WTC11 (cell line): ENCODE results near the gene MATR3. TPM values are rescaled to one million over a fixed set of nuclear protein-coding genes. Genes with fewer than 3 reads are reported as not detected.
A peak's percentile ranks its signal among the peaks of the same experiment; 100 is the strongest.

Source experiments
- ATAC-seq: fragments of 200-7000 bp; cut with Tn5 transposase; 2 replicates; pipeline ENCODE4 v1.10.0; 2021; ENCODE audit warnings: mild to moderate bottlenecking, moderate library complexity
- CTCF ChIA-PET: fragments of 300-600 bp; sonication (Branson Sonifier 250); formaldehyde crosslinking; loops from one replicate; lab custom pipeline; 2021; ENCODE audit warnings: antibody characterized with exemption; lab: Charles Lee
- POLR2A ChIA-PET: fragments of 350-600 bp; sonication (Branson Sonifier 250); formaldehyde crosslinking; loops from one replicate; lab custom pipeline; 2021; ENCODE audit warnings: antibody characterized with exemption; lab: Charles Lee
- DNase-seq: peaks from one replicate; pipeline ENCODE4 v3.0.0; 2021; ENCODE audit warnings: low spot score
- H3K27ac Mint-ChIP-seq: 2 replicates; pipeline ENCODE4 v1.8.0; 2021; ENCODE audit warnings: mixed read lengths
- H3K27me3 Mint-ChIP-seq: 2 replicates; pipeline ENCODE4 v1.8.0; 2021; ENCODE audit warnings: low read depth, mild to moderate bottlenecking, moderate library complexity, mixed read lengths
- H3K36me3 Mint-ChIP-seq: 2 replicates; pipeline ENCODE4 v1.8.0; 2021; ENCODE audit warnings: mixed read lengths
- H3K4me1 Mint-ChIP-seq: 2 replicates; pipeline ENCODE4 v1.8.0; 2022; ENCODE audit warnings: mixed read lengths
- H3K4me3 Mint-ChIP-seq: 2 replicates; pipeline ENCODE4 v1.8.0; 2021; ENCODE audit warnings: mild to moderate bottlenecking, moderate library complexity, mixed read lengths
- H3K9me3 Mint-ChIP-seq: 2 replicates; pipeline ENCODE4 v1.8.0; 2021; ENCODE audit warnings: mixed read lengths
- AR ChIP-seq: fragments of 250-450 bp; sonication (Bioruptor Pico); IDR thresholded peaks from 2 replicates; pipeline ENCODE4 v1.9.0; 2021; ENCODE audit warnings: mild to moderate bottlenecking
- ELF4 ChIP-seq: sonication (generic); formaldehyde crosslinking; IDR thresholded peaks from 2 replicates; pipeline ENCODE4 v1.8.1; 2022; ENCODE audit warnings: low read depth, mild to moderate bottlenecking, moderate library complexity, missing genetic modification reagents
- EMX1 ChIP-seq: fragments of 250-450 bp; sonication (Bioruptor Pico); IDR thresholded peaks from 2 replicates; pipeline ENCODE4 v1.8.0; 2021; ENCODE audit warnings: mild to moderate bottlenecking
- GABPB1 ChIP-seq: sonication (generic); formaldehyde crosslinking; IDR thresholded peaks from 2 replicates; pipeline ENCODE4 v1.8.1; 2023; ENCODE audit warnings: mild to moderate bottlenecking, missing genetic modification reagents
- GRHL2 ChIP-seq: fragments of 250-450 bp; sonication (Bioruptor Pico); IDR thresholded peaks from 2 replicates; pipeline ENCODE4 v1.8.0; 2022; ENCODE audit warnings: mild to moderate bottlenecking, moderate library complexity; ENCODE audit not compliant: insufficient replicate concordance, severe bottlenecking
- NFATC4 ChIP-seq: fragments of 250-450 bp; sonication (Bioruptor Pico); IDR thresholded peaks from 2 replicates; pipeline ENCODE4 v1.9.0; 2021; ENCODE audit warnings: mild to moderate bottlenecking
- NFE2L1 ChIP-seq: sonication (generic); formaldehyde crosslinking; IDR thresholded peaks from 2 replicates; pipeline ENCODE4 v1.8.1; 2023; ENCODE audit warnings: missing genetic modification reagents
- NFYB ChIP-seq: sonication (generic); formaldehyde crosslinking; conservative IDR thresholded peaks from 2 replicates; pipeline ENCODE4 v1.8.0; 2022; ENCODE audit warnings: low read depth, missing genetic modification reagents
- NR1H2 ChIP-seq: sonication (generic); formaldehyde crosslinking; IDR thresholded peaks from 2 replicates; pipeline ENCODE4 v1.9.0; 2021; ENCODE audit warnings: mild to moderate bottlenecking, moderate library complexity, missing genetic modification reagents
- RELA ChIP-seq: sonication (generic); formaldehyde crosslinking; IDR thresholded peaks from 2 replicates; pipeline ENCODE4 v1.8.1; 2022; ENCODE audit warnings: missing genetic modification reagents, mild to moderate bottlenecking, borderline replicate concordance
- SMAD3 ChIP-seq: sonication (generic); formaldehyde crosslinking; IDR thresholded peaks from 2 replicates; pipeline ENCODE4 v1.8.0; 2022; ENCODE audit warnings: missing genetic modification reagents, mild to moderate bottlenecking, borderline replicate concordance
- SP1 ChIP-seq: sonication (generic); formaldehyde crosslinking; conservative IDR thresholded peaks from 2 replicates; pipeline ENCODE4 v1.8.1; 2022; ENCODE audit warnings: missing genetic modification reagents
- TCF7 ChIP-seq: sonication (generic); formaldehyde crosslinking; IDR thresholded peaks from 2 replicates; pipeline ENCODE4 v1.8.0; 2022; ENCODE audit warnings: mild to moderate bottlenecking, low read depth, missing genetic modification reagents, moderate library complexity
- USF1 ChIP-seq: sonication (generic); formaldehyde crosslinking; IDR thresholded peaks from 2 replicates; pipeline ENCODE4 v1.8.0; 2022; ENCODE audit warnings: mild to moderate bottlenecking, missing genetic modification reagents
- ZNF138 ChIP-seq: sonication (generic); formaldehyde crosslinking; conservative IDR thresholded peaks from 2 replicates; pipeline ENCODE4 v1.8.1; 2022; ENCODE audit warnings: mild to moderate bottlenecking, moderate library complexity, missing genetic modification reagents
- ZNF219 ChIP-seq: sonication (generic); formaldehyde crosslinking; IDR thresholded peaks from 2 replicates; pipeline ENCODE4 v1.8.0; 2023; ENCODE audit warnings: missing genetic modification reagents, mild to moderate bottlenecking, borderline replicate concordance
- ZNF263 ChIP-seq: sonication (generic); formaldehyde crosslinking; IDR thresholded peaks from 2 replicates; pipeline ENCODE4 v1.8.1; 2022; ENCODE audit warnings: low read depth, mild to moderate bottlenecking, moderate library complexity, missing genetic modification reagents
- ZNF396 ChIP-seq: fragments of 250-450 bp; sonication (Bioruptor Pico); IDR thresholded peaks from 2 replicates; pipeline ENCODE4 v1.8.0; 2021; ENCODE audit warnings: mild to moderate bottlenecking, moderate library complexity, borderline replicate concordance
- total RNA-seq: library from RNA; stranded (reverse); gene quantifications from 3 replicates; pipeline ENCODE4 v1.2.3, GENCODE V29; 2021
- TF ChIP-seq, protein P1 (sequence below): sonication (generic); formaldehyde crosslinking; IDR thresholded peaks from 2 replicates; pipeline ENCODE4 v1.8.1; 2022; ENCODE audit warnings: missing genetic modification reagents, borderline replicate concordance
- TF ChIP-seq, protein P2 (sequence below): sonication (generic); formaldehyde crosslinking; IDR thresholded peaks from 2 replicates; pipeline ENCODE4 v1.8.0; 2023; ENCODE audit warnings: missing genetic modification reagents, mild to moderate bottlenecking, borderline replicate concordance

The MATR3 gene
- total RNA-seq, 1 experiment from 2014 or later, result 290 TPM

DNA sequence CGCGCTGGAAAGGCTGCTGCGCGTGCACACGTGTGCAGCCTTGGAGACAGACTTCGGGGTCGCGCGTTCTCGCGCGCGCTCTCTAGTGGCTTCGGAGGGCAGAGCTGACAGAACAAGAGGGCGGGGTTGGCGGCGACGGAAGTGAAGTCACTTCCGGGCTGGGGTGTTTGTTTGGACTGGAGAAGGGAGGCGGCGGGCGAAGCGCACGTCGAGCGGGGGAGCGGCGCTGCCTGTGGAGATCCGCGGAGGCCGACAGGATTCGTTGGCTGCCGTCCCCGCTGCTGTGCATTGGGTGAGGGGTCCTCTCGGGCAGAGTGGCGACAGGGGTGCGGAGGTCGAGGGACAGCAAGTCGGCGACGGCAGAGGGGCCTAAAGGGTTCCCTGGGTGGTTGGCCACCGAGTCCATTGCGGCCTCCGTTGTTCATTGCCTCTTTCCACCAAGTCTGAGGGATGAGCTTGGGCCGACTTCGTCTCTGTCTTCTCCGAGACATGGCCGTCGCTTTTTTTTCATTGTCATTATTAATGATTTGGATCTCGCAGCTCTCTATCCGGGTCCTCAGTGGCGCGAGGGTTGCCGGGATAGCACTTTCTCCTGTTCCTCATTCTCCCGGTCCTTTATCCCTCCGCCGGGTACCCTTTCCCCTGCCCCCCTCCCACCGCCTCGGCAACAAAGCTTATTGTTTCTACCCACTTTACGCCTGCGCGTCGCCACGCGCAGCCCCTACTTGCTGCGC is 48.3 kb downstream of the MATR3 start, which contains the start of gene PAIP2 (continued):
- TF ChIP-seq, protein P1, sequence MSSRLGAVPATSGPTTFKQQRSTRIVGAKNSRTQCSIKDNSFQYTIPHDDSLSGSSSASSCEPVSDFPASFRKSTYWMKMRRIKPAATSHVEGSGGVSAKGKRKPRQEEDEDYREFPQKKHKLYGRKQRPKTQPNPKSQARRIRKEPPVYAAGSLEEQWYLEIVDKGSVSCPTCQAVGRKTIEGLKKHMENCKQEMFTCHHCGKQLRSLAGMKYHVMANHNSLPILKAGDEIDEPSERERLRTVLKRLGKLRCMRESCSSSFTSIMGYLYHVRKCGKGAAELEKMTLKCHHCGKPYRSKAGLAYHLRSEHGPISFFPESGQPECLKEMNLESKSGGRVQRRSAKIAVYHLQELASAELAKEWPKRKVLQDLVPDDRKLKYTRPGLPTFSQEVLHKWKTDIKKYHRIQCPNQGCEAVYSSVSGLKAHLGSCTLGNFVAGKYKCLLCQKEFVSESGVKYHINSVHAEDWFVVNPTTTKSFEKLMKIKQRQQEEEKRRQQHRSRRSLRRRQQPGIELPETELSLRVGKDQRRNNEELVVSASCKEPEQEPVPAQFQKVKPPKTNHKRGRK, result no peak
- no peak for TF ChIP-seq EMX1 (CRISPR knock-in tag)

DNA sequence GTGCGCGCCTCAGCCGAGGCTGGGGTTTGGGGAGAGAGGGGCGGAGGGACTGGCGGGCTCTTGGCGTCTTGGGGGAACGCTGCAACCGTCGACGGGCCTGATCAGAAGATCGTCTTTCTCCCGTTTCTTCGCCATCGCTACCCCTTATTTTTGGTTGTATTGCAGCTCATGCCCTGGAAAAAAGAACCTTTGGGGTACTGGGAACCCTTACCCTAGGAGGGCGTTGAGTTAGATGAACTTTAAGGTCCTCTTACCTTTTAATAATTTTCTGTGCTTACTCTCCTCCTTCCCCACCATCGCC is 48.8 kb downstream of the MATR3 start:
- CTCF ChIA-PET, result interaction anchor here (0.5 to 1.7 kb wide), 11 partner anchors 11 to 219 kb away, joined by 3 to 19 read pairs (median 4); partner anchors contain the start of genes DNAJC18, MATR3, PROB1 and UBE2D2
- Mint-ChIP-seq H3K9me3 (peaks cover 8% of the 10 kb centered on the region), H3K36me3 (peaks cover 35% of the 10 kb centered on the region), H3K27me3 (no peaks in the 10 kb centered on the region), H3K4me1 (peaks cover 26% of the 10 kb centered on the region), H3K4me3 (peak overlapping the region; percentile 97), H3K27ac (peak overlapping the region; percentile 99)
- ATAC-seq, result no peak
- TF ChIP-seq, protein P2, sequence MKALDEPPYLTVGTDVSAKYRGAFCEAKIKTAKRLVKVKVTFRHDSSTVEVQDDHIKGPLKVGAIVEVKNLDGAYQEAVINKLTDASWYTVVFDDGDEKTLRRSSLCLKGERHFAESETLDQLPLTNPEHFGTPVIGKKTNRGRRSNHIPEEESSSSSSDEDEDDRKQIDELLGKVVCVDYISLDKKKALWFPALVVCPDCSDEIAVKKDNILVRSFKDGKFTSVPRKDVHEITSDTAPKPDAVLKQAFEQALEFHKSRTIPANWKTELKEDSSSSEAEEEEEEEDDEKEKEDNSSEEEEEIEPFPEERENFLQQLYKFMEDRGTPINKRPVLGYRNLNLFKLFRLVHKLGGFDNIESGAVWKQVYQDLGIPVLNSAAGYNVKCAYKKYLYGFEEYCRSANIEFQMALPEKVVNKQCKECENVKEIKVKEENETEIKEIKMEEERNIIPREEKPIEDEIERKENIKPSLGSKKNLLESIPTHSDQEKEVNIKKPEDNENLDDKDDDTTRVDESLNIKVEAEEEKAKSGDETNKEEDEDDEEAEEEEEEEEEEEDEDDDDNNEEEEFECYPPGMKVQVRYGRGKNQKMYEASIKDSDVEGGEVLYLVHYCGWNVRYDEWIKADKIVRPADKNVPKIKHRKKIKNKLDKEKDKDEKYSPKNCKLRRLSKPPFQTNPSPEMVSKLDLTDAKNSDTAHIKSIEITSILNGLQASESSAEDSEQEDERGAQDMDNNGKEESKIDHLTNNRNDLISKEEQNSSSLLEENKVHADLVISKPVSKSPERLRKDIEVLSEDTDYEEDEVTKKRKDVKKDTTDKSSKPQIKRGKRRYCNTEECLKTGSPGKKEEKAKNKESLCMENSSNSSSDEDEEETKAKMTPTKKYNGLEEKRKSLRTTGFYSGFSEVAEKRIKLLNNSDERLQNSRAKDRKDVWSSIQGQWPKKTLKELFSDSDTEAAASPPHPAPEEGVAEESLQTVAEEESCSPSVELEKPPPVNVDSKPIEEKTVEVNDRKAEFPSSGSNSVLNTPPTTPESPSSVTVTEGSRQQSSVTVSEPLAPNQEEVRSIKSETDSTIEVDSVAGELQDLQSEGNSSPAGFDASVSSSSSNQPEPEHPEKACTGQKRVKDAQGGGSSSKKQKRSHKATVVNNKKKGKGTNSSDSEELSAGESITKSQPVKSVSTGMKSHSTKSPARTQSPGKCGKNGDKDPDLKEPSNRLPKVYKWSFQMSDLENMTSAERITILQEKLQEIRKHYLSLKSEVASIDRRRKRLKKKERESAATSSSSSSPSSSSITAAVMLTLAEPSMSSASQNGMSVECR (CRISPR knock-in tag), result no peak; the same call in 1 of the 2 replicates
- no peak for TF ChIP-seq GRHL2
- TF ChIP-seq ELF4 (CRISPR knock-in tag), result no peak
- no peak for TF ChIP-seq GABPB1 (CRISPR knock-in tag)
- no peak for TF ChIP-seq NR1H2 (CRISPR knock-in tag)
- TF ChIP-seq NFATC4, result 0 out of 2 replicates have a peak, but pooled peaks have one; percentile 12
- no peak for TF ChIP-seq USF1 (CRISPR knock-in tag)
- DNase-seq, result no peak
- POLR2A ChIA-PET, result interaction anchor here (0.6 to 1.8 kb wide), 21 partner anchors 10 to 415 kb away, joined by 3 to 34 read pairs (median 4); partner anchors contain the start of genes DNAJC18, MATR3, SPATA24 and UBE2D2

DNA sequence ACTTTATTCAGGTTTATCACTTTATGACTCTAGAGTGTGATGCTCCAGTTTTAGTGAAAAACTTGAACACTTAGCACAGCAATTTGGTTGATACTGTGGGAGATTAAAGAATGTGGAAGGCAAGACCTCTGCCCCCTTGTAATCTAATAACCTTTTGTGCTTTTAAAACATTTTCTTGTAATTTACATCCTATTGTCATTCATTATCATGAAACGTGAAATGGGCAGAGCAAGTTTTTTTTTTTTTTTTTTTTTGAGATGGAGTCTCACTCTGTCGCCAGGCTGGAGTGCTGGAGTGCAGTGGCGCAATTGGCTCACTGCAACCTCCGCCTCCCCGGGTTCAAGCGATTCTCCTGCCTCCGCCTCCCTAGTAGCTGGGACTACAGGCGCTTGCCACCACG is 49.9 kb downstream of the MATR3 start:
- ATAC-seq (no peak), DNase-seq (no peak)
- H3K9me3 Mint-ChIP-seq, result peaks cover 8% of the 10 kb centered on the region
- peak overlapping the region; percentile 99 for H3K27ac Mint-ChIP-seq
- H3K36me3 Mint-ChIP-seq, result peaks cover 35% of the 10 kb centered on the region
- TF ChIP-seq ZNF138 (CRISPR knock-in tag), result no peak
- no peak for TF ChIP-seq TCF7 (CRISPR knock-in tag)
- TF ChIP-seq NFE2L1, result no peak
- no peak for TF ChIP-seq EMX1 (CRISPR knock-in tag)
- no peak for TF ChIP-seq AR (CRISPR knock-in tag)
- no peak for TF ChIP-seq SMAD3 (CRISPR knock-in tag)
- no peak for TF ChIP-seq SP1 (CRISPR knock-in tag)
- no peak for TF ChIP-seq ZNF396 (CRISPR knock-in tag)
- no peak for TF ChIP-seq RELA (CRISPR knock-in tag)
- TF ChIP-seq ZNF219 (CRISPR knock-in tag), result no peak
- TF ChIP-seq NFYB (CRISPR knock-in tag), result no peak
- no peak for TF ChIP-seq ZNF263
- POLR2A ChIA-PET, result no interaction called here
- H3K4me3 Mint-ChIP-seq, result peak overlapping the region; percentile 97
- peaks cover 26% of the 10 kb centered on the region for H3K4me1 Mint-ChIP-seq
- CTCF ChIA-PET, result no interaction called here
- H3K27me3 Mint-ChIP-seq, result no peaks in the 10 kb centered on the region
